ENCODE results near the gene LIN9.
A peak's percentile ranks its signal among the peaks of the same experiment; 100 is the strongest.

LIN9 gene

GRCh38 chr1:226226601-226227000 is 82.4 kb downstream of the LIN9 start:
- Histone ChIP-seq H3K27me3 (ENCODE audit: insufficient read depth, low read length) (peaks cover 42% of the 10 kb centered on the region), H3K9me3 (ENCODE audit: insufficient read depth, low read depth, low read length) (no peaks in the 10 kb centered on the region), H3K4me3 (ENCODE audit: low read length) (no peak overlapping the region), H3K36me3 (ENCODE audit: insufficient read depth, low read depth, low read length) (peaks cover 9% of the 10 kb centered on the region), H3K27ac (ENCODE audit: low read length) (no peak overlapping the region), H3K9ac (ENCODE audit: low read depth, low read length) (no peak overlapping the region), H3K4me1 (ENCODE audit: insufficient read depth, low read length) (peaks cover 4% of the 10 kb centered on the region; the same call in 1 of the 2 replicates)

- Histone ChIP-seq H3K27ac (ENCODE audit: low read length) (no peak overlapping the region), H3K9ac (ENCODE audit: low read depth, low read length) (peak overlapping the region; percentile 61), H3K27me3 (ENCODE audit: insufficient read depth, low read length) (peaks cover 42% of the 10 kb centered on the region), H3K36me3 (ENCODE audit: insufficient read depth, low read depth, low read length) (no peaks in the 10 kb centered on the region), H3K4me1 (ENCODE audit: insufficient read depth, low read length) (peaks cover 17% of the 10 kb centered on the region; the same call in 1 of the 2 replicates), H3K9me3 (ENCODE audit: insufficient read depth, low read depth, low read length) (no peaks in the 10 kb centered on the region), H3K4me3 (ENCODE audit: low read length) (peak overlapping the region; percentile 80)
Observed at GRCh38 chr1:226223786-226224244, 85.1 kb downstream of the LIN9 start.

DNA sequence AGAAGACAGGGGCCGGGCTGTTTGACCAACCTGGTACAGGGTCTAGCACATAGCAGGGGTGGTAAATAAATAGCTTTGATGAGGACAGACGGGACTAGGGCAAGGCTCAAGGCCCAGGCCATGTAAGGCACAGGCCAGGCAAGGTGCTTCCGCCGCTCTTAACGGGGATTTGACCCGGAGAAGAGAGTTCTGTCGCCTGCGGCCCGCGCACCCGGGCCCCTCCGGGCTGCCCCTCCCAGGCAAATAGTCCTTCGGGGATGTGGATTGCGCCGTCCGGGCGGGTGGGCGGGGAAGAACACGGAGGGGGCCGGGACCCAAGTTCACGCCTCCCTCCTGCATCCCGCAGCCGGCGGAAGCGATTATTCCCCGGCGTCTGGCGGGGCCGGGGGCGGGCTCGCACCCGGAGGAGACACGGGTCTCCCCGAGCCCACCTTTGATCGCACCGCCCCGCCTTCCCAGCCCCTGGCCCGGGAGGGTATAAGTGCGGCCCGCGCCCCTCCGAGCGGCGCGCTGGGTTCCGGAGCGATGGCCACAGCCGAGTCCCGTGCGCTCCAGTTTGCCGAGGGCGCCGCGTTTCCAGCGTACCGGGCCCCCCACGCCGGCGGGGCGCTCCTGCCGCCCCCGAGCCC is 85.7 kb downstream of the LIN9 start, which contains the start of gene MIXL1:
Gene MIXL1 (plus strand): TSS at position 508 of the 629 bp plus-strand sequence. CDS start 18 bp downstream, at position 526.
- Histone ChIP-seq H3K27ac (ENCODE audit: low read length) (no peak within 1 kb of the TSS), H3K4me1 (ENCODE audit: insufficient read depth, low read length) (peaks cover 17% of the 10 kb centered on the region; the same call in 1 of the 2 replicates), H3K9me3 (ENCODE audit: insufficient read depth, low read depth, low read length) (no peaks in the 10 kb centered on the region), H3K27me3 (ENCODE audit: insufficient read depth, low read length) (peaks cover 42% of the 10 kb centered on the region), H3K9ac (ENCODE audit: low read depth, low read length) (peak within 1 kb of the TSS; percentile 61), H3K4me3 (ENCODE audit: low read length) (peak within 1 kb of the TSS; percentile 80), H3K36me3 (ENCODE audit: insufficient read depth, low read depth, low read length) (no peaks in the 10 kb centered on the region)

DNA sequence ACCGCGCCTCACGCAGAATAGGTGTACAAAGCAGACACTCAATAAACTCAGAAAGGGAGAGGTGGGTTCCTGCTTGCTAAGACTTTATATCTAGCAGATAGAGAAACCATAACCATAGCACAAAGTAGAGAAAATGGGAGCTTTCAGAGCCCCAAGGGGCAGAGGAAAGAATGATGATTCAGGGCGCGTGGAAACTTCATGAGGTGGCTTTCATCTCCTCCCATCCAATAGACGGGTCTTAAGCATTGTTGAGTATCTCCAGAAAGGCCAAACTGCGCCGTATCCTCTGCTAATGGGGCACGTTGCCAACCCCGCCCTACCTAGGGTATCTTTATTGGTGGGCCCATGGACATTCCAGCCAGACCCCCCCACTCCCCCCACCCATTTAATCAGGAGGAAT is 86.3 kb downstream of the LIN9 start:
- H3K9ac ChIP-seq (ENCODE audit: low read depth, low read length): no peak overlapping the region
- H3K4me3 ChIP-seq (ENCODE audit: low read length): no peak overlapping the region
- H3K4me1 ChIP-seq (ENCODE audit: insufficient read depth, low read length): peaks cover 17% of the 10 kb centered on the region; the same call in 1 of the 2 replicates
- no peaks in the 10 kb centered on the region for H3K9me3 ChIP-seq (ENCODE audit: insufficient read depth, low read depth, low read length)
- H3K27ac ChIP-seq (ENCODE audit: low read length): no peak overlapping the region
- H3K27me3 ChIP-seq (ENCODE audit: insufficient read depth, low read length): peaks cover 42% of the 10 kb centered on the region
- H3K36me3 ChIP-seq (ENCODE audit: insufficient read depth, low read depth, low read length): no peaks in the 10 kb centered on the region

GRCh38 chr1:226220473-226221189 is 88.3 kb downstream of the LIN9 start:
- Histone ChIP-seq H3K27ac (ENCODE audit: low read length) (no peak overlapping the region), H3K27me3 (ENCODE audit: insufficient read depth, low read length) (peaks cover 35% of the 10 kb centered on the region), H3K9ac (ENCODE audit: low read depth, low read length) (0 out of 2 replicates have a peak overlapping the region, but pooled peaks have one; percentile 18), H3K4me3 (ENCODE audit: low read length) (no peak overlapping the region), H3K9me3 (ENCODE audit: insufficient read depth, low read depth, low read length) (no peaks in the 10 kb centered on the region), H3K36me3 (ENCODE audit: insufficient read depth, low read depth, low read length) (no peaks in the 10 kb centered on the region), H3K4me1 (ENCODE audit: insufficient read depth, low read length) (peaks cover 17% of the 10 kb centered on the region; the same call in 1 of the 2 replicates)

DNA sequence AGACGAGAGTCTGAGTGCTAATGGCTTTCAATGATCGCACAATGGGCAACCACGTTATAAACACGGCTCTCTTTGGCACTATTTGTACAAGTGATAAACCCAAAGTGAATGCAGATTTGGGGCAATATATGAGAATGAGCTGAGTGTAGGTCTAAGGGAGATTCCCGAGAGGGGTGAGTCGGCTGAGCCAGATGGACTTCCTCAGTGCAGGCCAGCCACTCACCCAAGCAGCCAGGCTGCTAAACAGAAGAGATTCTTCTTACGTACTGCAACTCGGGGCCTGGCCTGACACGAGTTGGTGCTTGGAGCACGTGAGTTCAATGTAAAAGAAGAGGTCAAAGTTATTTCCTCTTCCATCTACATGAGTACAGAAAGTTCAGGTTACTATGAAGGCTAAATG is 91.7 kb downstream of the LIN9 start:
- Histone ChIP-seq H3K4me3 (ENCODE audit: low read length) (no peak overlapping the region), H3K36me3 (ENCODE audit: insufficient read depth, low read depth, low read length) (no peaks in the 10 kb centered on the region), H3K27me3 (ENCODE audit: insufficient read depth, low read length) (peaks cover 4% of the 10 kb centered on the region), H3K4me1 (ENCODE audit: insufficient read depth, low read length) (peaks cover 18% of the 10 kb centered on the region; the same call in 1 of the 2 replicates), H3K27ac (ENCODE audit: low read length) (no peak overlapping the region), H3K9me3 (ENCODE audit: insufficient read depth, low read depth, low read length) (no peaks in the 10 kb centered on the region), H3K9ac (ENCODE audit: low read depth, low read length) (no peak overlapping the region)

- Histone ChIP-seq H3K36me3 (ENCODE audit: insufficient read depth, low read depth, low read length) (no peaks in the 10 kb centered on the region), H3K27me3 (ENCODE audit: insufficient read depth, low read length) (no peaks in the 10 kb centered on the region), H3K27ac (ENCODE audit: low read length) (no peak overlapping the region), H3K9me3 (ENCODE audit: insufficient read depth, low read depth, low read length) (no peaks in the 10 kb centered on the region), H3K9ac (ENCODE audit: low read depth, low read length) (no peak overlapping the region), H3K4me1 (ENCODE audit: insufficient read depth, low read length) (peaks cover 20% of the 10 kb centered on the region), H3K4me3 (ENCODE audit: low read length) (no peak overlapping the region)
Observed at GRCh38 chr1:226216056-226216455, 92.9 kb downstream of the LIN9 start.

- no peak overlapping the region for H3K9ac ChIP-seq (ENCODE audit: low read depth, low read length)
- peaks cover 1% of the 10 kb centered on the region; the same call in 1 of the 2 replicates for H3K27me3 ChIP-seq (ENCODE audit: insufficient read depth, low read length)
- no peaks in the 10 kb centered on the region for H3K36me3 ChIP-seq (ENCODE audit: insufficient read depth, low read depth, low read length)
- no peak overlapping the region for H3K4me3 ChIP-seq (ENCODE audit: low read length)
- H3K9me3 ChIP-seq (ENCODE audit: insufficient read depth, low read depth, low read length): no peaks in the 10 kb centered on the region
- H3K4me1 ChIP-seq (ENCODE audit: insufficient read depth, low read length): peaks cover 21% of the 10 kb centered on the region
- H3K27ac ChIP-seq (ENCODE audit: low read length): no peak overlapping the region
Observed at GRCh38 chr1:226215239-226215638, 93.7 kb downstream of the LIN9 start.

DNA sequence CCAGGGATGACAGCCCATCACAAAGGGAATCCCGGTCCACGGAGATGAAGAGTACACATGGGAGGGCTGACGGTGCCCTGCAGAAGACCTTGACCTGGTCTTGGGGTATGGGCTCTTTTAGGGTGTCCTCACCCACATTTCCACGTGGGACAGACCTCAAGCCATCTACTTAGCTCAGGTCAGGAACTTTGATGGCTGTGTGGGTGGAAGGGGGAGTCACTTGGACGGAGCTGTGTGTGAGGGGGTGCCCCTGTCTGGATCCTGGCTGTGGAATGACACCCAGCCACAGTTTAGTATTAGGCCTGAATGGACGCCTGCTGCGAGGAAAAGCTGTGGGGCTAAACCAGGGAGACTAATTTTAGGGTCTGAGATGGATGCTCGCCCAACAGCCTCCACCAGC is 96.4 kb downstream of the LIN9 start:
- peaks cover 22% of the 10 kb centered on the region for H3K4me1 ChIP-seq (ENCODE audit: insufficient read depth, low read length)
- no peak overlapping the region for H3K4me3 ChIP-seq (ENCODE audit: low read length)
- no peaks in the 10 kb centered on the region for H3K36me3 ChIP-seq (ENCODE audit: insufficient read depth, low read depth, low read length)
- H3K9me3 ChIP-seq (ENCODE audit: insufficient read depth, low read depth, low read length): no peaks in the 10 kb centered on the region
- H3K9ac ChIP-seq (ENCODE audit: low read depth, low read length): no peak overlapping the region
- H3K27ac ChIP-seq (ENCODE audit: low read length): no peak overlapping the region
- peaks cover 11% of the 10 kb centered on the region; the same call in 1 of the 2 replicates for H3K27me3 ChIP-seq (ENCODE audit: insufficient read depth, low read length)

GRCh38 chr1:226211181-226211821 is 97.7 kb downstream of the LIN9 start:
- peaks cover 22% of the 10 kb centered on the region for H3K4me1 ChIP-seq (ENCODE audit: insufficient read depth, low read length)
- H3K27ac ChIP-seq (ENCODE audit: low read length): no peak overlapping the region
- H3K27me3 ChIP-seq (ENCODE audit: insufficient read depth, low read length): peaks cover 11% of the 10 kb centered on the region; the same call in 1 of the 2 replicates
- H3K36me3 ChIP-seq (ENCODE audit: insufficient read depth, low read depth, low read length): no peaks in the 10 kb centered on the region
- peak overlapping the region; percentile 13; the same call in 1 of the 2 replicates for H3K4me3 ChIP-seq (ENCODE audit: low read length)
- H3K9me3 ChIP-seq (ENCODE audit: insufficient read depth, low read depth, low read length): no peaks in the 10 kb centered on the region
- no peak overlapping the region for H3K9ac ChIP-seq (ENCODE audit: low read depth, low read length)

DNA sequence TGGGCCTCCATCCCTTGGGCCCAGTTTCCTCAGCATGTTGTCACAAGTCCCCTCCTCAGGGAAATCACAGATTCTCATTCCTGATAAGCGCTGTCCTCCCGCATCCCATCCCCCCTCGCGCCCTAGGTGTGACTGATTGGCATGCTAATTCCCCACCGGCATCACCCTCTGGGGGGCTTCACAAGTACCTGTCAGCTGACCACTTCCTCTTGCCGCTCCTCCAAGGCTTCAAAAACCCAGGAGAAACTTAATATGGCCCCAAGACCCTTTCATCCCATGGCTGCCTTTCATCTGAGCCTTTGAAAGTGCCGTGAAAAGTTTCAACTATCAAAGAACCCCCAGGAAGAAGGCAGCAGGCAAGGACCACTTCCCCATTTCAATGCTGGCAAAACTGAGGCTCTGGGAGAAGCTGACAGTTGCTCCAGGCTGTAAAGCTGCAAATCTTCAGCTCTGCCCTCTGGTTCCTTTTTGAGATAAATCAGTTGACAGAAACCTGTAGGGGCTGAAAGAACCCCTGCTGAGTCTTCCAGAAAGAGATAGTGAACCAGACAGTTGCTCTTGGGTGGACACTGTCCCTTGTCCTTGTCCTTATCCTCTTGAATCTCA is 98.3 kb downstream of the LIN9 start:
- Histone ChIP-seq H3K4me3 (ENCODE audit: low read length) (peak overlapping the region; percentile 13; the same call in 1 of the 2 replicates), H3K9me3 (ENCODE audit: insufficient read depth, low read depth, low read length) (no peaks in the 10 kb centered on the region), H3K36me3 (ENCODE audit: insufficient read depth, low read depth, low read length) (no peaks in the 10 kb centered on the region), H3K9ac (ENCODE audit: low read depth, low read length) (no peak overlapping the region), H3K27me3 (ENCODE audit: insufficient read depth, low read length) (peaks cover 11% of the 10 kb centered on the region; the same call in 1 of the 2 replicates), H3K4me1 (ENCODE audit: insufficient read depth, low read length) (peaks cover 22% of the 10 kb centered on the region), H3K27ac (ENCODE audit: low read length) (no peak overlapping the region)

Data from iPS-20b (cell line).